HG03097 (cell line): ENCODE measurements around the gene NPAS3.

Experiments
- ATAC-seq: cut with Tn5 transposase; IDR thresholded peaks from one replicate; pipeline ENCODE4 v1.9.1; 2021; ENCODE audit not compliant: unreplicated experiment, low FRiP score

The NPAS3 gene

DNA sequence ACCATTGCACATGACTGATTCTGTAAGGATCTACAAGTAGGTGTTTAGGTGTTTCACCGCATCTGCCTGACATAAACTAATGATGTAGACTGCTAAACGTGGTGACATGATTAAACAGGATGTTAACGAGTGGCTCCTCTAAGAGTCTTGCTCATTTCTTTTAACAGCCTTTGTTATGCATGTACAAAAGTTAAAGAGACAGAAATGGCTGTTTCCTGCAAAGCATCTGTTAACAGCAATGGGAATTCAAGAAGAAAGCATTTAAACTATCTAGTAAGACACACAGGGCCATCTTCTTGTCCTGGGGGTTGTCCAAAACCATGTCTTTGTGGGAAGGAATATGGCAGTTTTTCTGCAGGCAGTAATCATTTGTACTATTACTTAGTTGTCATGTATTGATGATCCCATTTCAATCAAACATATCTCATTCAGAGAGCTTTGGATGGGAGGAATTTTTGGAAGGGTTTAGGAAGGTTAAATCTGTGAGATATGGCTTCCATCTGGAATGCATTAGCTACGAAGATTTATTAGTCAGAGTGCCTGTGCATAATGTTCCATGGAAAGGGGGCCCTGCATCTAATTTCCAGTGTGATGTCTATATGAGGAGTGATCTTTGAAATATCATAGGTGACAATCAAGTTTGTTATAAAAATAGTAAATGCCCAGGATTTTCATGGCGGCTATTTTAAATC lies 517.1 kb downstream of the NPAS3 start:
- ATAC-seq: no peak

DNA sequence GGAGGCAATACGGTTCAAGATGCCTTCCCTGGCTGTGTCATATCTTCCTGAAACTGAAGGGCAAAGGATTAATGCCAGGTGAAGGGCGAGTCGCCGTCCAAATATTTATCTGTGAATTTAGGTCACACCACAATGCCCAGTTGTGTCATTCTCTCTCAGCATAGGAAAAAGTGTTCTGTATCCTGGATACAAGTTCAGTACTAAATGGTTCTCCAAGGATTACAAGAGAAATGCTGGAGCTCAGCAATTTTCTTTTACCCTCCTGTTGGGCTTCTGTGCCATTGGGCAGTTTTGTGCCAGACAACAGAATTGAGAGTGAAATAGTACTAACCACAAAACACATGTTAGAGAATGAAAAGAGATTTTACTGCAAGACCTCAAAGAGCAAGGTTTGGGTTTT lies 518.3 kb downstream of the NPAS3 start:
- ATAC-seq: no peak

DNA sequence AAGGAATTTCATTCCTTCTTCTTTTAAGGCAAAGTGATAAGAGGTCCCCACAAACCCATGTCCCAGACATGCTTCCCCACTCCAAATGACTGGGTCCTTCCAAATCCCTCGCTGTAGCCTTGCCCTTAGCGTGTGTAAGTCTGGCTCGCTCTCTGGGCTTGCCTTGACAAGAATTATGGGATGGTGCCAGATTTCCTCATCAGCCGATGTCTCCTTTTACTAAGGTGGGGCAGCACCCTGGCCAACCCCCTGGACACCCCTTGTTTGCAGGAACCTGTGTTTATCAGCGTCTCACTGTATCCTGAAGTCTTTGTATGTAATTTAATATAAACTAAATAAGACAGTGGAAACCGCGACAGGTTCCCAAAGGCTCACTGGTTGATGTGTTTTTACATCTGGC lies 518.9 kb downstream of the NPAS3 start:
- ATAC-seq: no peak

DNA sequence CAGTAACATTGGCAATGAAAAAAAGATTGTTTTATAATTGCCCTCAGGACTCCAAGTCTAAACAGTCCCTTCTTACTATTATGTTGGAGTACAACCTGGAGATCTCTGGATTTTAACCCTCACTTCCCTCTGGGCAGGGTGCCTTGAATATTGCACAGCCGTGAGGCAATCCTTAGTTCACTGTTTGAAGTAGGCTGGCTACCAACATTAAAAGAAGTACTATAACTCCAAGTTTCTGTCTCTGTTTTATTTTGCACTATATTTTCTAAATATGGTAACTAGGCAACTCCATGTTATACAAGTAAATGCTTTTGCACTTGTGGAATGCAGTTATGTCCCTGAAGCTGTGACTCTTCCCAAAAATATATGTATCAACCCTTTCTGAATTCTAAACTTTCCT lies 521.5 kb downstream of the NPAS3 start:
- no peak for ATAC-seq

DNA sequence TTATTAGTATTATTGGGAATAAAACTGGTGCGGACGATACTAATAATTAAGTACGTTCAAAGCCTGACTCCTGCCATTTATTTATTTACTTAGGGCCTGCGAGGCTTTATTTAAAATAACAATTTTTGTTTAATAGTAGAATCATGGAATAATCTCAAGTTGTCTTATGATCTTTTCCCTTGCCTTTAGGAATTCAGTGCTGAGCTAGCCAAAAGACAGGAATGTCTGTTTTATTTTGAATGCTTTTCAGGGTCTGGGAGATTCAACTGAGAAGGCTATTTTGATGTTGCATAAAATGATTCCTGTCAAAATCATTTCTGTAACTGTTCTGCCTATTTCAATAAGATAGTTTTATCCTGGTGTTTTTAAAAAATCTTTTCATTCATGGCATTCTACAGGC lies 522.4 kb downstream of the NPAS3 start:
- no peak for ATAC-seq

DNA sequence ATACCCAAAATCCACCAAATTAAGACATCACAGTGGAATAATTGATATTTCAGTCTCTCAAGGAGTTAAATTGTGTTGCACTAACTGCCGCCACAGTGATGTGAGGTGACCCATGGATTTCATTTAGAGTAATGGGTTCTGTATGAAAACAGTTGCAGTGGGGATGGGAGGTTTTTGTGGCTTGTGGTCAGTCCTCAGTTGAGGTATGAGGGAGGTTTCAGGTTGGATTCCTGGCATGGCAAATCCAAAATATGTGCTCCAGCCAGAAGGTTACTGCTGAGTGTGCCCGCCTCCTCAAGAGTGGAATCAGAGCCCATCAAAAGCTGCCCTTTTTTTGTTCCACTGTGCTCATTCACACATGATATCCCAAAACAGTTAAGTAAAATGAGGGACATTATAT lies 525.1 kb downstream of the NPAS3 start:
- no peak for ATAC-seq

DNA sequence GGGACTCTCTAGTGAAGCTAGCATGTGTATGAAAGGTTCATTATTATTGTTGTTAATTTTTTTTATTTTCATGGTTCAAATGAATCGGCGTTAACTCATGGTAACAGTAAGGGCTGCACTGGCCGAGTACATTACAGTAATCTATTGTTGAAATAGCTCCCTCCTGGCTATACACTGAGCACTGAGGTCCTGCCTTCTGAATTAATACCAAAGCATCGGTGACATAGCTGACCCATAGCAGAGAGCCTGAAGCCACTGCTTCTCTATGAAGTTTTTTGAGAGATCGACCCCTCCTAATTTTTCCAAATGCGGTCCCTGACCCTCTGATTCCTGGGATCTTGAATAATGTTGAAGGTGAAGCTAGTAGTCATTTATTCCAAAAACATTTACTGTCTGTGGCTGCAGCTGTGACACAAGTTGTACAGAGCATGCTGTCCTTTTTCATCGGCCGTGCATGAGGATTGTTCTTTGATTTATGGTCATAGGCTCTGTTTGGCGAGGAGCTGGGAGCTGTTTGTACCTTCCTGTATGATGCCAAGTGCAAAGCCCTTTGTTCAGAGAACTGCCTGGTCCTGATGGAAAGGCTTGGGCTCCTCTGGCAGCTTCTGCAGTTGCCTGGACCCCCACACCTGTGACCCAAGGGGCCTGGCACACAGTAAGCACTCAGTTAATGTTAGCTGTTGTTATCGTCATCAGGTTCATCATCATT lies 525.7 kb downstream of the NPAS3 start:
- no peak for ATAC-seq

DNA sequence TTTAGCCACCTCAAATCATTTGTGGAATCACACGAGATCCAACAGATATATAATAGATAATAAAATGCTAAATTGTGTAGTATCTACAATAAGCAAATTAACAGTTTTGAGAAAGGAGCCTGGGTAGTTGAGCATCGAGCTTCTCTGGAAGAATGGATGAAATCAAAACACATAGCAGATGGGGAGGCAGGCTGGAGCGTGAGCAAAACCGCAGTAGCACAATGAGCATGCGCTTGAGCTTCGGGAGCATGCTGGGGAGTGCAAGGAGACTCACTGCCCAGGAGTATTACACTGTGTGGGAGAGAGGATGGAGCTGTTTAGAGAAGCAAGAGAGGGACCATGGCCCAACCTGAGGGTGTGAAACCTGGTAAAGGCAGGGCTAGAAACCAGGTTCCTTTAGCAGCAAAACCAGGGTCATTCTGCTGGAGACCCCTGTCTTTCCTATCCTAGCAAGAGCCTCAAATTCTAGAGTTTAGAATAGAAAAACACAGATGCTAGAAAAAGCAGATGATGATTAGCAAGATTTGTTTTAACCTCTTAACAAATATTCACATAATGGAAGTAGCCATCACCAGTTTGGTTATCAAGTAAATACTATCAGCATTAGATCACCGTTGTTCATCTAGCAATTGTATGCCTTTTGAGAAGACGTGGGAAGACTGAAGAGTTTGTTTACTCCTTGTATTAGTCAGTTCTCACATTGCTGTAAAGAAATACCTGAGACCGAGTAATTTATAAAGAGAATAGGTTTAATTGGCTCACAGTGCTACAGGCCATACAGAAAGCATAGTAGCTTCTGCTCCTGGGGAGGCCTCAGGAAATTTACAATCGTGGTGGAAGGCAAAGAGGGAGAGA lies 527.4 kb downstream of the NPAS3 start:
- ATAC-seq: no peak

DNA sequence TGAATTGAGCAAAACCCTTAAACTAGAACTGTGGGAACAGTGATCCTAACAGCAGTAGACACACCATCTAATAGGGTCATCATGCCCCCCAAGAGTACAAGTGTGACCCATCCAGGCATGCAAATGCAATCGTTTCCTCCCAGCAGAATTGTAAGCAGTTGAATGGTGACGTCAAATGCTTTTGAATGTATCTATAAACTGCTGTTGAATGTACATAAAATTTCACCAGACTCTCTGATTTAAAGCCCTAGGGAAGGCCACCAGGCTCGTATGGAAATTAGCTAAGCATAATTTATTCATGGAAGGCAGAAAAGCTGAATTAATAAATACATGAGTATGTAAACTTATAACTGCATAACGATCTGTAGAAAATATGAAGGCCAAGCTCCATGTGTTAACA lies 529.3 kb downstream of the NPAS3 start:
- no peak for ATAC-seq

DNA sequence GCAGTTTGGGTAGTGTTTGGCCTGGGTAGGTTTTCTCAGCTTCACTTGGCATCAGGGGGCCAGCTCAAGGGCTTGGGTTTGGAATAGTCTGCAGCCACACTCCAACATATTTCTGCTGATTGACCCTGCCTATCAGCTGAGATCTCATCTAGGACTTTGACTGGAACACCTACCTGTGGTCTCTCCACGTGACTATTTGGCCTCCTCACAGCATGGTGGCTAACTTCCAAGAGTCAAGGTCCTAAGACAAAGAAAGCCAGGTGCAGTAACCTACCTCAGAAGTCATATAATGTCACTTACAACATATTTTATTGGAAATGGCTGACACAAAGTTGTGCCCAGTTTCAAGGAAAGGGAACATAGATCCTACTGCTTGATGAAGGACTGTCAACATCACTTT lies 531.2 kb downstream of the NPAS3 start:
- ATAC-seq: no peak

DNA sequence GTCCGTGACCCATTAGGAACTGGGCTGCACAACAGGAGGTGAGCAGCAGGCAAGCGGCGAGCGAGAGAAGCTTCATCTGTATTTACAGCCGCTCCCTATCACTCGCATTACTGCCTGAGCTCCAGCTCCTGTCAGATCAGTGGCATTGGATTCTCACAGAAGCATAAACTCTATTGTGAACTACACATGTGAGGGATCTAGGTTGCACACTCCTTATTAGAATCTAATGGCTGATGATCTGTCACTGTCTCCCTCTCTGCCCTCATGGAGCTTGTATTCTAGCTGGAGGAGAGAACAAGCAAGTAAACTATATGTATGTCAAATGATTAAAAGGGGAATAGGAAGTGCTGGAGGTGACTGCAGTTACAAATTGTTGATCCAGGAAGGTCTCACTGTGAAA lies 533.1 kb downstream of the NPAS3 start:
- no peak for ATAC-seq

DNA sequence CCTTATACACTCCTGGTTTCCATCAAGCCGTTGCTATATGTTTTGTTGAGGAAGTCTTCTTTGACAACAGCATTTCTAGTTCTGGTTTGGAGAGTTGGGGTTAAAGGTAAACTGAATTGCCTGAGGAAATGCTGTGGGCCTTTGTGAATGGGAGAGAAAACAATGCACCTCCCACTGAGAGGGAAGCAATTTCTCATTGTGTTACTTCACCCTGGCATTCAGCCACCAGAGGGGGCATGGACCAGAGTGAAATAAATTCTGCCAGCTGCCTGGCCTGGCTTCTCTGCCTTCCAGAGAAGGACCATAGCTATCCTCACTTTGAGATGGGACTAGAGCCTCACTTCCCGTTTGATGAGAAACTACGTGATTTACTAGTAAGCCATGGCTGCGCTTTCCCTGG lies 536.9 kb downstream of the NPAS3 start:
- ATAC-seq: no peak

DNA sequence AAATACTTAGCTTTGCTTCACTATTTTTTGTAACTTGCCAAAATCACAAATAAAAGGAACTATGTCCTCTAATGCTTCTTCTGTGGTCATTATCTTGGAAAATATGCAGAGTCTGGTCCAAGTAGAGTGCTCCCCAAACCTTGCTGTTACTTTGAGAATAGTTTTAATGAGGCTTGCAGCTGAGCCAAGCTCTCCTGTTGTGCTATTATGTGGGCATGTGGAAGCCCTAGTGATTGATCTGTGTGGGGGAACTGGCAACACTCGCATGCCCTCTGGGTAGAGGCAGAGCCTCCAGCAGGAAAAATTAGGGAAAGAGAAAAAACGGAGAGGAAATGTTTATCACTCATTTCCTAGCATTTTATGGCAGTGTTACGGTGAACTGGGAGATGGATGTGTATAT lies 539.1 kb downstream of the NPAS3 start:
- no peak for ATAC-seq

DNA sequence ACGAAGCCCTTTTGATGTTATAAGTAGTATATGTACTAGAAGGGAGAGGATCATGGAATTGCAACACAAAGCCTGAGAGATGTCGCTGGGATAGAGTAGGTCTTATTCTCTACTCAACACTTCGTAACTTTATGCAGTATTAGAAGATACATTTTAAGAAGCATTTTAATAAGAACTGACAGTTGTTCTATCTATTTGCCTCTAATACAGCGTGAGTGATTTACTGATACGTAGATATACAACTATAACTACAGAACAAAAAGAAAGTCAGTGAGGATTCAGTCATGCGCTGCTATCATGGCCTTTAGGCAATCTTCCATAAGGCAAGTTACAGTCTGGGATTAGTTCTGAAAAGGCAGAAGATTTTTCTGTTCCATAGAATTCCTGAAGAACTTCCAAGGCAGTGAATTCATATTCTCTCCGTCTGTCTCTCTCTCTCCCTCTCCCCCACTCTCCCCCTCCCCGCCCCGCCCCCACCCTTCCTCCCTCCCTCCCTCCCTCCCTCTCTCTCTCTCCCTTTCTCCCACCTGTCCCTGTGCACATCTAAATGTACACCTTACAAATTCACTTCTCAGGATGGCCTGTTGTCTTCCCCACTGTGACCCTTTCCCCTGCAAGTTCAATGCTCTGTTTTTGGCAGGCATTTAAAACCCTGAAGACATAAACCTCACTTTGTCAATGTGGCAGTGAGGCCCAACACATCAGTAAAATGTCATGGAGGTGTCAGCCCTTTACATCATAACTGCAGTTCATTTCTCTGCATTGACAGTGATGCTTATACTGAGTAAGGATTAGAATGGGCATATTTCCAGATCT lies 541.6 kb downstream of the NPAS3 start:
- no peak for ATAC-seq

DNA sequence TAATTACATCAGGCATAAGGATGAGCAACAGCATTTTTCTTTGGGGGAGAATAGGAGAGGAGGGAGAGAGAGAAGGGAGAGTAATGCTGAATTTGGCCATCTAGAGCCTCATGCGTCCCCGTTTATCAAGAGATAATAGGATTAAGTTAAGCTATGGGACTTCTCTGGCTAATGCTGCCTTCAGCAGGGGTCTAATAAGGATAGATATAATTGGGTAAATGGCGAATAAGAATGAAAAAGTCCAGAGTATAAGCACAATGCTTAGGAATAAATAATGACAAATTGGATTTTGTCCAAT lies 542.2 kb downstream of the NPAS3 start:
- ATAC-seq: no peak

DNA sequence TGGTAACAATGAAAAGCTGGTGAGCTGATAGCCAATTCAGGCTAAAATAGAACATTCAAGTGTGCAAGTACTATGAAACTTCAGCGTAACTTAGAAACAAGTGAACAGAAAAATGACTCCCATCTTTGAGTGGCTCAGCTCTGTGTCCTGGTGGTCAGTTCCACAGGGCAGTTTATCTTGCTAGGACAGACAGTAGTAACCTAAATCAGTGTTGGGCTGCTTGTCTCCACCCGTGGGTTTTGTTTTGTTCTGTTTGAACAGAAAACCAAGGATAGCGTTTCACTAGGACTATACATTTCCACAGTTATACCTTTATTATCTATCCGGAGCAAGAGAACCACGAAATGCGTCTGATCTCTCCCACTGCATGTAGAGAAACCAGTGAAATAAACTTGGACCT lies 544.4 kb downstream of the NPAS3 start:
- ATAC-seq: no peak

DNA sequence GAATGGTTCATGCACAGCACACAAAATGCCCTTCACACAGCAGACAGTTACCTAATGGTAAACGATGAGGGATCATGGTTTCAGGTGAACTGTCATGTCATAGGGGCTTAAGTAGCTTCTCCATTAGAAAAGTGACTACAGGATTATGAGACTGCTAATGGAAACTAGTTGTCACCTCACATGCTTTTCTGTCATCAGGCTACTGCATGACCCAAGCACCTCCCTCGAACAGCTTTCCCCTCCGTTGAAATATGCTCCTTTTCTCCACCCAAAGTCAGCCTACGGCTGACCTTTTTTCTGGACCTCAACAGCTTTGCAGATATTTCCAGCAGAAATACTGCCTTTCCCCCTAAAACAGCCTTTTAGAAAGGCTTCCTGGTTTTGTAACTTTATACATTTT lies 544.9 kb downstream of the NPAS3 start:
- ATAC-seq: no peak

DNA sequence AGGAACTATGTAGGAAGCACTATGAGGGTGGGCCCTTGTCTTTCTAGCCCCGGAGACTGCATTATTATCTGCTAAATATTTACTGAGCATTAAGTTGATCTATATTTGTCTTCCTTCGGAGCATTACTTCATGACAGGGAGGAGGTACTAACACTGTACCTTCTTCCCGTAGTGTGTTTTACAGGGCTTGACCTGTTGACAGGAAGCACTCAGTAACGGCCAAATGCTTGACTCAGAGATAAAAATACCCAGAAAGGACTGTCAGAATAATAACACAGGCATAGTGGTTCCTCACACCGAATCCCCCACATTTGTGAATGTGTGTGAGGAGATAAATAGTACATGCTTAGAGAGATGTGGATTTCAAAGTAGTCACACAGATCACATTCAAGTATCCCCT lies 545.6 kb downstream of the NPAS3 start:
- ATAC-seq: no peak

DNA sequence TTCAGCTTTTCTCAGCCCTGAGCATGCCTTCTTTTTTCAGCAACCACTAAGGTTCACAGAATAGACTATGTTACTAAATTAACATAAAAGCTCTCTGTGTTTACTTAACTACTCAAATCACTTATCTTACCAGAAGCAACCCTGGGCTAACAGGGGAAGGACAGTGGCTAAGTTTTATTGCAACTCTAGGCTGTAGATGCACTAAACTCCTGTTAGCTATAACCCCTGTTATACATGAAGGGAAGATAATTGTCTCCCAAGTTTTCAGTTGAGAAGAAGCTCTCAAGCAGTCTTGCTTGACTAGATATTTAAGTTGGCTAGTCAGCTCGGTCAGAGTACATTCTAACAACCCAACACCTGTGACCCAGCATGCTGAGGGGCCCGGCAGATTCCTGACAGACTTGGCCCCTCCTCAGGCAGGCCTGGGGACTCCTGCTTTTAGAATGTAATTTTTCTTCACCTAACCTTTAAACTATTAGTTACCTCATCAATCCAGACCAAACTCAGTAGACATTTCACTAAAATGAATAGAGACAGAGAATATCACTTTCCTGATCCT lies 547.7 kb downstream of the NPAS3 start:
- ATAC-seq: no peak

DNA sequence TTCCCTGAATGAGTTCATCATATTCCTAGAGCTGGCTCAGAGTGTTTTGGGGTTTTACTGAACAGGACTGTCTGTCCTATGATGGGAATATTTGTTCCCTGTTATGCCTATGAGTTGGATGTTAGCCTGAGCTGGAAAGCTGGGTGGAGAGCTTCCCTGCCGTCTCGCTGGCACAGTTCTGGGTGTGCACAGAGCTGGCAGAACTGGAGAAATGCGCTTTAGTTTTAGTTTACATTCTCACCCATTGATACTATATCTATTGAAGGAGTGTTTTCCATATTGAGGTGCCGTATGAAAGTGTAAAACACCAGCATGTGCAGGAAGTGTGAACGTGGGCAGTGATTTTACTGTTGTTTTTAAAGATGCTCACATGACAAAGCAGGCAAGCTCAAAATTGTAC lies 549.9 kb downstream of the NPAS3 start:
- no peak for ATAC-seq

DNA sequence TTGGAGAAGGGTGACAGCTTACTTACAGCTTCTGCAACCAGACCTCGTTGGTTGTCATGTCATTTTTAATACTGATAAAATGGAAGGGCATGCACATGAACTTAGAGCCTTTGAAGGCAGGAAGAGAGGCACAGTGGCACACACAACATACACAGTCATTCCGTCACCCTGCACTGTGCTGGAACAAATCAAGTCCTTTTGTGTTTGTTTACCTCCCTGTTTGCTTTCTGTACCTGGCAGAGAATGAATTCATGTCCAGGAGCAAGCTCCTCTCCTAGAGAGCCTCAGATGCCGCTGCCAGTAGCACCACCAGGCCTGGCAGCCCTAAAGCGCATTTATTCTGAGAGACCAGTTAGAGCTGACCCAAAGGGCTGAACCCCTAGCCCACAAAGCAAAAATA lies 551.9 kb downstream of the NPAS3 start:
- ATAC-seq: no peak
